ENCODE results near the gene CENPO. TPM values are rescaled to one million over a fixed set of nuclear protein-coding genes. Genes with fewer than 3 reads are reported as not detected.

CENPO gene
- total RNA-seq, 1 donor from 2014 or later = 17.5 TPM

DNA sequence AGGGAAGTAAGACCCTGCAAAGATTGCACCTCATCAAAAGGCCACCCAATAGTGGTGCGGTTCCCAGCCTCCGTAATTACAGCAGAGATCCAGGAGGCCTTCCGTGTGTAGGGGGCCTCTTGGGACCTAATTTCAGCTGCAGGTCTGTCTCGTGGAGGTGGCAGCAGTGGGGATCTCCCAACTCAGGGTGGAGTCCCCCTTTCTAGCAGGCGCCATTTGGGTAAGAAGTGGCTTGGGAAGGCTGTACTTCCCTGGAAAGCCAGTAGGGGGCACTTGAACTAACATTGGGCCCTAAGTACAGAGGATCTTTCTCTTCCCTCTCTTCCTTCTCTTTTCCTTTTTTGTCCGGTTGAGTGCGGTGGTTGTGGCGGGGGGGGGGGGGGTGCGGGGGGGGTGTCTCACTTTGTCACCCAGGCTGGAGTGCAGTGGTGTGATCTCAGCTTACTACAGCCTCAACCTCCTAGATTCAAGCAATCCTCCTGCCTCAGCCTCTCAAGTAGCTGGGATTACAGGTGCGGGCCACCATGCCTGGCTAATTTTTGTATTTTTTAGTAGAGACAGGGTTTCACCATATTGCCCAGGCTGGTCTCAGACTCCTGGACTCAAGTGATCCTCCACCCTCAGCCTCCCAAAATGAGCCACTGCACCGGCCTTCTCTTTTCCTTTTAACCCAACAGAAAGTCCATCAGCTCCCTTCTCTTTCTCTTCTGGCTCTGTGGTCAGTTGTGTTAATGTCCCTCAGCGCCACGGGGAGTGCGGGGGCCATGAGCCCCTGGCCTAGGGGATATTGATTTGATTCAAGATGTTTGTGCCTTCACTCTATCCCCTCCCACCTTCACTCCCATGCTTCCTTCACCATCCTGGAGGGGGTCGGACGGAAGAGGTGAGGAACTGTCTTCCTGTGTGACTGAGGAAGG lies 32.0 kb downstream of the CENPO start:
- no peak overlapping the region for H3K27ac Mint-ChIP-seq (ENCODE audit: unreplicated experiment)
- FAIRE-seq (no peak), DNase-seq (ENCODE audit: low read depth) (no peak)
- no peaks in the 10 kb centered on the region for H3K27me3 Mint-ChIP-seq (ENCODE audit: low read depth, unreplicated experiment)
- H3K4me1 Mint-ChIP-seq (ENCODE audit: low read depth, unreplicated experiment) = peaks cover 3% of the 10 kb centered on the region
- Histone ChIP-seq H4K20me1 (ENCODE audit: insufficient read depth, low read length) (no peaks in the 10 kb centered on the region), H3K4me3 (ENCODE audit: insufficient read depth, low read depth, low read length) (no peak overlapping the region), H3K4me1 (ENCODE audit: insufficient read depth, low read length) (peaks cover 11% of the 10 kb centered on the region), H3K27me3 (ENCODE audit: insufficient read depth, low read length) (no peaks in the 10 kb centered on the region), H3K9ac (ENCODE audit: low read length) (no peak overlapping the region), H3K27ac (ENCODE audit: low read depth, low read length) (no peak overlapping the region), H2AFZ (ENCODE audit: low read depth, low read length) (no peak overlapping the region), H3K36me3 (ENCODE audit: insufficient read depth, low read length) (peaks cover 12% of the 10 kb centered on the region), H3K79me2 (ENCODE audit: insufficient read depth, low read length) (no peaks in the 10 kb centered on the region), H3K9me3 (ENCODE audit: insufficient read depth, low read depth, low read length) (no peaks in the 10 kb centered on the region), H3K4me2 (ENCODE audit: low read length) (no peak overlapping the region)
- no peak overlapping the region for H3K4me3 Mint-ChIP-seq (ENCODE audit: unreplicated experiment)
- H3K9me3 Mint-ChIP-seq (ENCODE audit: unreplicated experiment) = no peaks in the 10 kb centered on the region
- no peak for TF ChIP-seq EZH2 (IDR thresholded peaks at IDR 0.05; ENCODE audit: insufficient read depth, low read length)
- TF ChIP-seq, protein P1, sequence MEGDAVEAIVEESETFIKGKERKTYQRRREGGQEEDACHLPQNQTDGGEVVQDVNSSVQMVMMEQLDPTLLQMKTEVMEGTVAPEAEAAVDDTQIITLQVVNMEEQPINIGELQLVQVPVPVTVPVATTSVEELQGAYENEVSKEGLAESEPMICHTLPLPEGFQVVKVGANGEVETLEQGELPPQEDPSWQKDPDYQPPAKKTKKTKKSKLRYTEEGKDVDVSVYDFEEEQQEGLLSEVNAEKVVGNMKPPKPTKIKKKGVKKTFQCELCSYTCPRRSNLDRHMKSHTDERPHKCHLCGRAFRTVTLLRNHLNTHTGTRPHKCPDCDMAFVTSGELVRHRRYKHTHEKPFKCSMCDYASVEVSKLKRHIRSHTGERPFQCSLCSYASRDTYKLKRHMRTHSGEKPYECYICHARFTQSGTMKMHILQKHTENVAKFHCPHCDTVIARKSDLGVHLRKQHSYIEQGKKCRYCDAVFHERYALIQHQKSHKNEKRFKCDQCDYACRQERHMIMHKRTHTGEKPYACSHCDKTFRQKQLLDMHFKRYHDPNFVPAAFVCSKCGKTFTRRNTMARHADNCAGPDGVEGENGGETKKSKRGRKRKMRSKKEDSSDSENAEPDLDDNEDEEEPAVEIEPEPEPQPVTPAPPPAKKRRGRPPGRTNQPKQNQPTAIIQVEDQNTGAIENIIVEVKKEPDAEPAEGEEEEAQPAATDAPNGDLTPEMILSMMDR (IDR thresholded peaks at IDR 0.05; ENCODE audit: insufficient read depth, low read depth, low read length) = peak; percentile 29
- peaks cover 13% of the 10 kb centered on the region for H3K36me3 Mint-ChIP-seq (ENCODE audit: low read depth, unreplicated experiment)

DNA sequence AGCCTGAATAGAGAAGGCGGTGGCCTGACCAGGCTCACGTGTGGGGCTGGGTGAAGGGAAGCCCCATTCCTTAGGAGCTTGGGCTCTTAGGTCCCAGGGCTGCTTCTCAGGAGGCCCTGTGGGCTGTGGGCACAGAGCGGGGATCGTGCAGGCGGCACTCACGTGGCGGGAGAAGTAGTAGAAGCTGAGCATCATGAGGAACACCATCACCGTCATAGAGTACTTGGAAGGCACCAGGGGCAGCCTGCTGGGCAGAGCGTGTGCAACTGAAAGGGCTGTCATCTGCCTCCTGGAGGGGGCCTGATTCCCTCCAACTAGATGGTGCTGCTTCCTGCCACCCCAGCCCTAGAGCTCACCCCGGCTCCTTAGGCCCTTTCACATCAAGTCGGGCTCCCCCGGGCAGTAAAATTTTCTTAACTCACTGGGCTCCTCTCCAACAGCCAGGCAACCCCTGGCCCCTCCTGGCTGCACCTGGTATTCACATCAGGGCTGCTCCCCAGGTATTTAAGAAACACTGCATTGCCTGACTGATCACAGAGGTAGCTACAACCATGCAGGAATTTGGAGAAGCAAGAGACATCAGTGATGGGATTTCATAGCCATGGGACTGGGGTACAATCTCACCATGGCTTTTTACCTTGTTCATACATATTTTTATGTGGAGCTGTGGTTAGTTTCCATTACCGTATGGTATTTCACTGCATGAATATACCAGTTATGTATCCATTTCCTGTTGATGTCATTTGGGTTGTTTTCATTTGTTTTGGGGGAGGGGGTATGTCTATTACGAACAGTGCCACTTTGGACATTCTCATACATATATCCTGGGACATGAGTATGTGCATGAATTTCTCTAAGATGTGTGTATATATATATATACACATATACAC lies 32.9 kb downstream of the CENPO start:
- no peak overlapping the region for H3K4me3 Mint-ChIP-seq (ENCODE audit: unreplicated experiment)
- no peak for TF ChIP-seq EZH2 (IDR thresholded peaks at IDR 0.05; ENCODE audit: insufficient read depth, low read length)
- TF ChIP-seq, protein P1 (IDR thresholded peaks at IDR 0.05; ENCODE audit: insufficient read depth, low read depth, low read length) = no peak
- no peak overlapping the region for H3K27ac Mint-ChIP-seq (ENCODE audit: unreplicated experiment)

More for the DNA sequence above, 32.9 kb downstream of the CENPO start:
- Histone ChIP-seq H2AFZ (ENCODE audit: low read depth, low read length) (no peak overlapping the region), H4K20me1 (ENCODE audit: insufficient read depth, low read length) (no peaks in the 10 kb centered on the region), H3K4me3 (ENCODE audit: insufficient read depth, low read depth, low read length) (no peak overlapping the region), H3K9me3 (ENCODE audit: insufficient read depth, low read depth, low read length) (no peaks in the 10 kb centered on the region), H3K79me2 (ENCODE audit: insufficient read depth, low read length) (no peaks in the 10 kb centered on the region), H3K27ac (ENCODE audit: low read depth, low read length) (no peak overlapping the region), H3K36me3 (ENCODE audit: insufficient read depth, low read length) (peaks cover 8% of the 10 kb centered on the region), H3K9ac (ENCODE audit: low read length) (no peak overlapping the region), H3K4me2 (ENCODE audit: low read length) (no peak overlapping the region), H3K27me3 (ENCODE audit: insufficient read depth, low read length) (no peaks in the 10 kb centered on the region), H3K4me1 (ENCODE audit: insufficient read depth, low read length) (peaks cover 11% of the 10 kb centered on the region)
- Mint-ChIP-seq H3K36me3 (ENCODE audit: low read depth, unreplicated experiment) (peaks cover 6% of the 10 kb centered on the region), H3K27me3 (ENCODE audit: low read depth, unreplicated experiment) (no peaks in the 10 kb centered on the region), H3K9me3 (ENCODE audit: unreplicated experiment) (no peaks in the 10 kb centered on the region), H3K4me1 (ENCODE audit: low read depth, unreplicated experiment) (peaks cover 3% of the 10 kb centered on the region)
- DNase-seq (ENCODE audit: low read depth) = no peak
- FAIRE-seq = no peak
